ENCODE data around the gene WASF1. TPM values are rescaled to one million over a fixed set of nuclear protein-coding genes. Genes with fewer than 3 reads are reported as not detected.
A peak's percentile ranks its signal among the peaks of the same experiment; 100 is the strongest.
"Not testable (repeated sequence)": the region's sequence is repeated elsewhere in the genome, so short reads cannot be mapped to it uniquely, and the experiment has no call there.

The WASF1 gene
- total RNA-seq, 1 experiment from 2014 or later = 3.0 TPM

GRCh38 chr6:110128418-110128817 lies 51.1 kb downstream of the WASF1 start:
- H3K4me3 ChIP-seq (ENCODE audit: low read length) = no peak overlapping the region
- no peak overlapping the region for H3K4me2 ChIP-seq (ENCODE audit: low read length)
- ChIA-PET POLR2A (ENCODE audit: unreplicated experiment) (no interaction called here), CTCF (no interaction called here)
- peak; percentile 45; the same call in 1 of the 2 replicates for ATAC-seq
- TF ChIP-seq EZH2phosphoT487 (IDR thresholded peaks at IDR 0.05; ENCODE audit: borderline replicate concordance, low read length) (no peak), CTCF (conservative IDR thresholded peaks at IDR 0.05; ENCODE audit: low read depth, low read length) (no peak), EZH2 (IDR thresholded peaks at IDR 0.05; ENCODE audit: low read length, unreplicated experiment) (no peak)
- H3K79me2 ChIP-seq (ENCODE audit: low read length) = no peaks in the 10 kb centered on the region
- no peaks in the 10 kb centered on the region for H3F3A ChIP-seq (ENCODE audit: low read length, unreplicated experiment)
- H3K4me1 ChIP-seq (ENCODE audit: insufficient read depth, low read length) = no peaks in the 10 kb centered on the region
- no TSS peak for BruUV-seq (replicated peaks)
- no peaks in the 10 kb centered on the region for H4K20me1 ChIP-seq (ENCODE audit: low read length)
- H3K36me3 ChIP-seq (ENCODE audit: low read depth, low read length) = no peaks in the 10 kb centered on the region
- H3K27me3 ChIP-seq (ENCODE audit: low read length) = no peaks in the 10 kb centered on the region
- DNase-seq = no peak
- H3K9me2 ChIP-seq (replicated peaks; ENCODE audit: low read length) = no peaks in the 10 kb centered on the region
- H3K9ac ChIP-seq (ENCODE audit: low read length) = no peak overlapping the region
- H3K27ac ChIP-seq (ENCODE audit: low read length) = no peak overlapping the region
- H3K9me3 ChIP-seq (ENCODE audit: low read length) = no peaks in the 10 kb centered on the region
- intact Hi-C loops (cut with micrococcal nuclease) = no loop called here
- H2AFZ ChIP-seq (ENCODE audit: low read length) = no peak overlapping the region

- H3K36me3 ChIP-seq (ENCODE audit: low read depth, low read length) = no peaks in the 10 kb centered on the region
- H3K9me2 ChIP-seq (replicated peaks; ENCODE audit: low read length) = no peaks in the 10 kb centered on the region
- no peak overlapping the region for H3K27ac ChIP-seq (ENCODE audit: low read length)
- intact Hi-C loops (cut with micrococcal nuclease) = no loop called here
- no peaks in the 10 kb centered on the region for H3K9me3 ChIP-seq (ENCODE audit: low read length)
- ChIA-PET POLR2A (ENCODE audit: unreplicated experiment) (interaction anchor here (0.7 kb wide), 1 partner anchor 47 kb away, joined by 4 read pairs; no protein-coding TSS in a partner anchor), CTCF (no interaction called here)
- BruUV-seq (replicated peaks) = no TSS peak
- H3K4me1 ChIP-seq (ENCODE audit: insufficient read depth, low read length) = no peaks in the 10 kb centered on the region
- no peak overlapping the region for H3K9ac ChIP-seq (ENCODE audit: low read length)
- H4K20me1 ChIP-seq (ENCODE audit: low read length) = no peaks in the 10 kb centered on the region
- no peaks in the 10 kb centered on the region for H3K79me2 ChIP-seq (ENCODE audit: low read length)
- no peak overlapping the region for H2AFZ ChIP-seq (ENCODE audit: low read length)
- no peaks in the 10 kb centered on the region for H3F3A ChIP-seq (ENCODE audit: low read length, unreplicated experiment)
- H3K4me2 ChIP-seq (ENCODE audit: low read length) = no peak overlapping the region
- ATAC-seq = peak; percentile 35
- H3K27me3 ChIP-seq (ENCODE audit: low read length) = no peaks in the 10 kb centered on the region
- H3K4me3 ChIP-seq (ENCODE audit: low read length) = no peak overlapping the region
- no peak for DNase-seq
- no peak for TF ChIP-seq EZH2 (IDR thresholded peaks at IDR 0.05; ENCODE audit: low read length, unreplicated experiment)
- TF ChIP-seq CTCF (conservative IDR thresholded peaks at IDR 0.05; ENCODE audit: low read depth, low read length) = no peak
- no peak for TF ChIP-seq EZH2phosphoT487 (IDR thresholded peaks at IDR 0.05; ENCODE audit: borderline replicate concordance, low read length)
Observed at GRCh38 chr6:110125361-110125760, 54.1 kb downstream of the WASF1 start.

- H3K36me3 ChIP-seq (ENCODE audit: low read depth, low read length); H3K79me2 ChIP-seq (ENCODE audit: low read length); H3K9me3 ChIP-seq (ENCODE audit: low read length); H3K9ac ChIP-seq (ENCODE audit: low read length); ATAC-seq; H3K27ac ChIP-seq (ENCODE audit: low read length); H2AFZ ChIP-seq (ENCODE audit: low read length); CTCF ChIA-PET; H3K4me1 ChIP-seq (ENCODE audit: insufficient read depth, low read length); POLR2A ChIA-PET (ENCODE audit: unreplicated experiment); DNase-seq; H3F3A ChIP-seq (ENCODE audit: low read length, unreplicated experiment); BruUV-seq (replicated peaks); H3K4me2 ChIP-seq (ENCODE audit: low read length); H4K20me1 ChIP-seq (ENCODE audit: low read length); H3K9me2 ChIP-seq (replicated peaks; ENCODE audit: low read length); H3K4me3 ChIP-seq (ENCODE audit: low read length); H3K27me3 ChIP-seq (ENCODE audit: low read length); intact Hi-C loops (cut with micrococcal nuclease): not testable (repeated sequence)
Observed at GRCh38 chr6:110121655-110122054, 57.8 kb downstream of the WASF1 start.

Measured in PC-3 (cell line).